Measurements from ENCODE around the gene MAP2K3. TPM values are rescaled to one million over a fixed set of nuclear protein-coding genes. Genes with fewer than 3 reads are reported as not detected.

Gene MAP2K3
- total RNA-seq, 2 experiments from 2014 or later: 151 to 153 TPM

DNA sequence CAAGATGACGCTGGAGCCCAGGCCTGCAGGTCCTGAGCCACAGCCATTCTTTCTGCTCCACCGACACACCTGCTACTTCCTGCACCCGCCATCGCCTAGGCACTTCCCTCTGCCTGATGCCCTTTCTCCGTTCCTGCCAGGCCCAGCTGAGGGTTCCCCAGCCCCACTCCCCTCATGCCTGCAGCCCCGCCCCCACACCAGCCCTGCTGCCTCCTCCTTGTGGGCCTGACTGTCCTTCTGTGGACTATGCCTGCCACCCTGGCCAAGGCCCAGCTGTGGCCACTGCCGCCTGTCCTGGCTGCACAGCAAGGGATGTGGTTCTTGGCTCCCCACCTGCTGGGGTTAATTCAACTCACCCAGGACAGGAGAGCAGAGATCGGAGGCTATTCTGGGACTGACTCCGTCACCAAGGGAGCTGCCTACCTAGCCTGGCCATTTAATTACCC lies 38.8 kb upstream of the MAP2K3 start:
- no peak overlapping the region for H3K4me3 Mint-ChIP-seq
- H3K27ac Mint-ChIP-seq: no peak overlapping the region
- H3K4me1 Mint-ChIP-seq (ENCODE audit: low read depth): peaks cover 2% of the 10 kb centered on the region
- no peak for TF ChIP-seq CTCF (IDR thresholded peaks at IDR 0.05)
- CTCF ChIA-PET: interaction anchor here (1.3 kb wide), 1 partner anchor 124 kb away, joined by 4 read pairs; no protein-coding TSS in a partner anchor
- H3K27me3 Mint-ChIP-seq: no peaks in the 10 kb centered on the region
- ATAC-seq (peak; percentile 44), DNase-seq (no peak)
- no peaks in the 10 kb centered on the region for H3K36me3 Mint-ChIP-seq (ENCODE audit: low read depth)
- H3K9me3 Mint-ChIP-seq: no peaks in the 10 kb centered on the region
- intact Hi-C loops (cut with micrococcal nuclease): no loop called here
- POLR2A ChIA-PET: no interaction called here

- CTCF ChIA-PET: no interaction called here
- intact Hi-C loops (cut with micrococcal nuclease): no loop called here
- peaks cover 2% of the 10 kb centered on the region for H3K4me1 Mint-ChIP-seq (ENCODE audit: low read depth)
- H3K27ac Mint-ChIP-seq: no peak overlapping the region
- no peaks in the 10 kb centered on the region for H3K9me3 Mint-ChIP-seq
- ATAC-seq: no peak
- no peaks in the 10 kb centered on the region for H3K36me3 Mint-ChIP-seq (ENCODE audit: low read depth)
- no peaks in the 10 kb centered on the region for H3K27me3 Mint-ChIP-seq
- no peak for DNase-seq
- no peak overlapping the region for H3K4me3 Mint-ChIP-seq
- POLR2A ChIA-PET: no interaction called here
- no peak for TF ChIP-seq CTCF (IDR thresholded peaks at IDR 0.05)
Measured at GRCh38 chr17:21246698-21247097, 37.8 kb upstream of the MAP2K3 start.

DNA sequence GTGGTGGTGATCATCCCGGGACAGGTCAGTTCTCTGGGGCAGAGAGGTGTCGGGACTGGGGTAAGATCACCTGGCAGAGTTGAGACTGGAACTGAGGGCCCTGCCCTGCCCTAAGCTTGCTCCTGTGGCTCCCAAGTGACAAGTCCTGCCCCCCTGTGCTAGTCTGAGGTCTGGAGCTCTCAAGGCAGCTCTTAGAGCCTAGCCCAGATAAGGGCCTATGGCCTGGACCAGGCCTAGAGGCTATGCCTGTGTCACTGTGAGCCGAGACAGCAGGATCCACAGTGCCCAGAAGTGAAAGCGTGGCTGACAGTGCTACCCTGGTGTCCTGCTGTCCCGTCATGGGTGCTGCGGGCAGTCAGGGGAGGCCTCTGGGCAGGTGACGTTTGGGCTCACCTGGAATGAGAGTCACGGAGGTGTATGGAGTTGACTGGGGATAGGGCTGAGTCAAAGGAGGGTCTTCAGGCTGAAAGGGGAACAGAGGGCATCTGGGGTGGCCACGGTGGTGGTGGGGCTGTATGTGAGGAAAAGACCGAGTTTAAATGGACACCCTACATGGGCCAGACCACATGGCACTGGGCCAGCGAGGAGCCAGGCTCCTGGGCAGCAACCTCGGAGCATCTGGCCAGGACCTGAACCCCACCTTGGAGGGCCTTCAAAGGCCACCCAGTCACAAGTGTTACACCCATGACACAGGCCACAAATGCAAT lies 36.8 kb upstream of the MAP2K3 start:
- peaks cover 6% of the 10 kb centered on the region for H3K4me1 Mint-ChIP-seq (ENCODE audit: low read depth)
- TF ChIP-seq CTCF (IDR thresholded peaks at IDR 0.05): no peak
- H3K4me3 Mint-ChIP-seq: no peak overlapping the region
- CTCF ChIA-PET: no interaction called here
- no peak overlapping the region for H3K27ac Mint-ChIP-seq
- H3K36me3 Mint-ChIP-seq (ENCODE audit: low read depth): no peaks in the 10 kb centered on the region
- DNase-seq (no peak), ATAC-seq (no peak)
- intact Hi-C loops (cut with micrococcal nuclease): no loop called here
- POLR2A ChIA-PET: no interaction called here
- no peaks in the 10 kb centered on the region for H3K9me3 Mint-ChIP-seq
- H3K27me3 Mint-ChIP-seq: no peaks in the 10 kb centered on the region

DNA sequence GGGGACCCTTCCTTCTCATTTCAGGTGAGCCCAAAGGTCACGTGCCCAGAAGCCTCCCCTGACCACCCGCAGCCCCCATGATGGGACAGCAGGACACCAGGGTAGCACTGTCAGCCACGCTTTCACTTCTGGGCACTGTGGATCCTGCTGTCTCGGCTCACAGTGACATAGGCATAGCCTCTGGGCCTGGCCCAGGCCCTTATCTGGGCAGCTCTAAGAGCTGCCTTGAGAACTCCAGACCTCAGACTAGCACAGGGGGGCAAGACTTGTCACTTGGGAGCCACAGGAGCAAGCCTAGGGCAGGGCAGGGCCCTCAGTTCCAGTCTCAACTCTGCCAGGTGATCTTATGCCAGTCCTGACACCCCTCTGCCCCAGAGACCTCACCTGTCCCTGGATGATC lies 36.0 kb upstream of the MAP2K3 start:
- intact Hi-C loops (cut with micrococcal nuclease): no loop called here
- H3K27ac Mint-ChIP-seq: no peak overlapping the region
- H3K4me3 Mint-ChIP-seq: no peak overlapping the region
- no peak for ATAC-seq
- TF ChIP-seq CTCF (IDR thresholded peaks at IDR 0.05): no peak
- CTCF ChIA-PET: no interaction called here
- no peak for DNase-seq
- no peaks in the 10 kb centered on the region for H3K36me3 Mint-ChIP-seq (ENCODE audit: low read depth)
- no peaks in the 10 kb centered on the region for H3K9me3 Mint-ChIP-seq
- H3K27me3 Mint-ChIP-seq: no peaks in the 10 kb centered on the region
- H3K4me1 Mint-ChIP-seq (ENCODE audit: low read depth): peaks cover 6% of the 10 kb centered on the region
- POLR2A ChIA-PET: no interaction called here

DNA sequence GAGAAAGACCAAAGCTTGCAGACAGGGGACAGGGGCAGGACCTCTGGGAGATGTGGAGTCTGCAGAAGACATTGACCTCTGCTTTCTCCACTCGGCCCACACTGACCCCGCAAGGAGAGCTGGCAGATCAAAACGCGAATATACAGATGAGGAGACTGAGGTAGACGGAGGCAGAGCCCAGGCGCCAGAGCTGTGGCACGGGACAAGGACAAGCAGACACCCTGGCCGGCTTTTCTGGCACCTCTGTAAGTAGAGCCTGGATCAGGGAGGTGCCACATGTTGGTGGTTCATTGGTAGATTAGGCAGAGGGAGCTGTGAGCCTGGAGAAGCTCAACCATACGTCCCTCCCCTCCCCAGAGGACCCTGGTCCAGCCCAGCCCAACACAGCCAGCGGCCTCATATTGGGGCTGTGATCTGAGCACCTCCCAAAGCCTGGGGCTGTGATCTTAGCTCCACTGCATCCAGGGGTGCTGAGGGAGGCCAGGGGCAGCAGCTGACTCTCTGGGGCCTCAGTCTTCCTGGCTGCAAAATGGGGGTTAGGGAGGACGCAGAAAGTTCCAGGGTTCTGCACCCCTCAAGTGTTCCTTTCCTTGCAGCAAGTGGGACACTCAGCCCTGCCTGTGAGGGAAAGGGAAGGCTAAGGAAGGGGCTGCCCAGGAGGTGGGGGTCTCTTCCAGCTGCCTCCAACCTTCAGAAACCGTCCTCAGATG lies 35.3 kb upstream of the MAP2K3 start:
- Mint-ChIP-seq H3K9me3 (no peaks in the 10 kb centered on the region), H3K27ac (no peak overlapping the region), H3K4me3 (no peak overlapping the region), H3K4me1 (ENCODE audit: low read depth) (peaks cover 11% of the 10 kb centered on the region), H3K36me3 (ENCODE audit: low read depth) (no peaks in the 10 kb centered on the region), H3K27me3 (no peaks in the 10 kb centered on the region)
- ChIA-PET CTCF (interaction anchor here (1.1 kb wide), 2 partner anchors 31 to 118 kb away, joined by 3 to 4 read pairs; no protein-coding TSS in a partner anchor), POLR2A (interaction anchor here (1.2 kb wide), 1 partner anchor 12 kb away, joined by 3 read pairs; no protein-coding TSS in a partner anchor)
- intact Hi-C loops (cut with micrococcal nuclease): no loop called here
- no peak for TF ChIP-seq CTCF (IDR thresholded peaks at IDR 0.05)
- DNase-seq: no peak
- no peak for ATAC-seq
